ENCODE results near the gene FAM120B.

Gene FAM120B

GRCh38 chr6:170362121-170362520, 55.6 kb downstream of the FAM120B start:
- no peak for DNase-seq

DNA sequence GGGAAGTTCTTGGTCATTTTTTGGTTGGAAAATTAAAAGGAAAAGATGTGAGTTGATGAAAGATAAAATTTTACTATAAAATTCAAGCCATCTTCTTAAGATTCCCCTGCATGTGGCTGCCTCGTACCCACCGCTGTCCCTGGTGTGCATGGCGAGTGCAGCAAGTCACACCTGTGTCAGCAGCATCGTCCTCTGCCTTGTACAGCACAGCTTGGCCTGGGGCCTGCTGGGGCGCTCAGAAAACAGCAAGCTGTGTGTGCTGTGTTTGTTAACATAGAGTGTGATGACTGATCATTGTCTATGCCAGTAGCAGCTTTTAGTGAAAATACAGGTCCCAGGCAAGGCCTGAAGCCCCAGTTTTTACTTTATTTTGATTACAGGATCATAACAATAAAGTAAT, 56.7 kb downstream of the FAM120B start:
- DNase-seq = no peak

- DNase-seq = no peak
Measured at GRCh38 chr6:170365121-170365520, 58.6 kb downstream of the FAM120B start.

DNA sequence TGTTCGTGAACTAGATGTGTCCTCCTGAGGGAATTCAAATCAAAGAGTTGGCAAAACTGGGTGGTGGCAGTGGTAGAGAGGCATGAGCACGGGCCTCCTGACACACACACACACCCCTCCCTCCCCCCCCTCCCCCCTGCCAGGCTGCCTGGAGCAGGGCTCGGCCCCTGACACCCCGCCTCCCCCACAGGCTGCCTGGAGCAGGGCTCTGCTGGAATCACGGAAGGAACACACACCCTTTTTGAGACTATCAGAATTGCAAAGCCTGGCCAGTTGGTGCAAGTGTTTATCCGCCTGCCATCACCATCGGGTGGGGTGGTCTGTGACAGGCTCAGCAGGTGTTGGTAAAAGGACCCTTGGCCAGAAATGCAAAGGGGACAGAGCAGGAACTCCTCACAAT, 59.0 kb downstream of the FAM120B start:
- no peak for DNase-seq

DNA sequence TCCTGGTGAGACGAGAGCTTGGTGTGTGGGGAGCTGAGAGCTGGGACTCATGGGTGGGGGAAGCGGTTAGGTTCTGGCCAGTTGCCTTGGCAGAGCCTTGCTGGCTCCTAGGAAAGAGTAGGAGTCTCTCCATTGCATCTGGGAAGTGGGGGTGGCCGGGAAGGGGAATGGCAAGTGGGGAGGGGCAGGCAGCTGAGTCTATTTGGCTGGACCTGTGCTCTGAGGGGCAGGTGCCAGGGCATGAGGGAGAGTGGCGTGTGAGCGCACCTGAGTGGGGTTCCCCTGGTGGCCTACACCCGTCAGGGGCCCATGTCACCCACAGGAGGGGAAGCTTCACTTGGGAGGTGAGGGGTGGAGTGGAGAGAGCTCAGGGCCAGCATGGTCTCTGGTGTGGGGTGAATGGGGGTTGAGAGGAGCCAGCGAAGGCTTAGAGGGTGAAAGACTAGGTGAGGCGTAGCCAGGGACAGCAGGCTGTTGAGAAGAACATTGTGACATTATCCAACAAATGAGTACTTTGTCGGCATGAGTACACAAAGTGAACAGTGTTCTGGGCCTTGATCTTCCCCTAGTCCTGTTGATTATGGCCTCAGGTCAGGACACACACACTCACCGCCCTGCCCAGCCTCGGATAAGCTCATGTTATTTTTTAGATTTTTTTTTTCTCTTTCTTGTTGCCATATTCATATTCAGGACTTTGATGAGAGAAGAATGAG, 59.8 kb downstream of the FAM120B start:
- no peak for DNase-seq

DNA sequence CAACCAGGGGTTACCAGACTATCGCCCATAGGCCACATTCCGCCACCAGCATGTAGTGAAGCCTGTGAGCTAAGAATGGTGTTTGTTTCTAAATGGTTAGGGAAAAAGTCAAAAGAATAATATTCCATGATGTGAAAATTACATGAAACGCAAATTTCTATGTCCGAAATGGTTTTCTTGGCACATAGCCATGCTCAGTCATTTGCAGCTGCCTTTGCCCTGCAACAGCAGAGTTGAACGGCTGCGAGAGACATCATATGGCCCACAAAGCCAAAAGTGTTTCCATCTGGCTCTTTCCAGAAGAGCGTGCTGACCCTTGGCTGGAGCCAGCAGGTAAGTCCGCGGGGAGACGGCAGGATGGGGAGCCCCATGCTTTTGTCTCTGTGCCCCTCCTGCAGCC, 60.7 kb downstream of the FAM120B start:
- peak; percentile 1 for DNase-seq

DNA sequence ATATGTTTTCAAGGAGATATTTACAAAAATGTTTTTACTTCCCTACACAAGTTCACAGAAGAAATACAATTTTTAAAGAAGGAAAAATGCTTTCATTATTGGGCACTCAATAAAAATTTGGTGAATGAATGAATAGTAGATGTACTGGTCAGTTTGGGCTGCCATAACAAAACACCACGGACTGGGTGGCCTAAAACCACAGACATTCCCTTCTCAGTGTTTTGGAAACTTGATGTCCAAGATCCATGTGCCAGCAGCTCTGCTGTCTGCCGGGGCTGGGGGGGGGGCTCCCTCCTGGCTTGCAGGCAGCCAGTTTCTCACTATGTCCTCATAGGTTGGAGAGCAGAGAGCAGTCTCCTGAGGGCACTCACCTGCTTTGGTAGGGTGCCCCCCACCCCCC, 62.0 kb downstream of the FAM120B start:
- DNase-seq = no peak

DNA sequence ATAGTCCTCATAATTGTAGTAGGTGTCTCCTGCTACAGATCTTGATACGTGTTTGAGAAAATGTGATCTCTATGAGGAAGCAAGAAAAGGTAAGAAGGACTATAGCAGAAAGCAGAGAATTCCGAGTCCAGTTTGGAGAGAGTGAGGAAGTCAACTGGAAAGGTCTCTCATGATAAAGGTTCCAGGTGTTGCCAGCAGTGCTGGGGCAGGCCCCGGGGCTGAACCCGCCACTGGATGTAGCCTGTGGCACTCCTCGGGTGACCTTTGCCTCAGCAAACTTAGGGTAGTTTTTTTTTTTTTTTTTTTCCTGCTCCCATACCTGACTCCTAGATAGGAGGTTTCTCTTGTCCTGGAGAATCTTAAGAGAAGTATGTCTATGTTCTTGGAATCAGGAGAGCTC, 62.8 kb downstream of the FAM120B start:
- no peak for DNase-seq

- DNase-seq = no peak
Measured at GRCh38 chr6:170370416-170370815, 63.9 kb downstream of the FAM120B start.

- no peak for DNase-seq
Measured at GRCh38 chr6:170371080-170371479, 64.5 kb downstream of the FAM120B start.

GRCh38 chr6:170371588-170371987, 65.0 kb downstream of the FAM120B start:
- DNase-seq = no peak

- no peak for DNase-seq
Measured at GRCh38 chr6:170372380-170373325, 66.1 kb downstream of the FAM120B start.

DNA sequence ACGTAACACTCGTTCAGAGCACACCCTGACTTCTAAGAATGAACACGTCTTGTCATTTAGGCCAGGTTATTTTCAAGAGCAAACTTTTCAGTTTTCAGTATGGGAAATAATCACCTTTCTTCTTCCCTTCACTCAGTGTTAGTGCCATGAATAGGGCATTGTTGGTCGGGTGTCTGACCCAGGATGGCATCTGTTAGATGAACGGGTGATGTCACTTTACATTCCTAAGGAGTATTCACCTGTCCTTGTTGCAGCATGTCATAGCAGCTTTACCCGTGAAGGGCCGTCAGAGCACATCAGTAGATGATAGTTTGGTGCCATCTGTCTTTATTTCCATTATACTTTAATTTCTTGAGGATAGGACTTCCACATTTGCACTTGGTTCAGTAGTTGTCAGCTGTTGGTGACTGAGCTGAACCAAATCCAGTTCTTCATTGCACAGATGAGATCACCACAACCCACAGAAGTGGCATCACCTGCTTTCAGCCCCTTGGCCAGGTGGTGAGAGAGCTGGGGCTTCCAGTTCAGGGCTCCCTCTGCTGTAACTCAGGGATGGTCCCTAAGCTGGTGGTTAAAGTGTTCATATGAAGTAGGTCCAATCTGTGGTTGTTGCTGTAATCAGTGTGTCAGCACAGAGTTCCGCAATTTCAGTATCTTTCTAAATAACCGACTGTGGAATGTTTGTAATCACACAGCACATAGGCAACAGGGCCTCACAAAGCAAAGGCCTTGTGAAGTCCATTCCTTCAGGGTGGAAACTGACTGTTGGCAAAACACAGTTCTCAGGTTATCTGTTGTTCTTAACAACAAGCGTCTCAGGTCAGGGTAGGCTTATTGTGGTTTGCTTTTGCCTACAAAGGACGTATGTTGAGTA, 68.2 kb downstream of the FAM120B start:
- DNase-seq = no peak

DNA sequence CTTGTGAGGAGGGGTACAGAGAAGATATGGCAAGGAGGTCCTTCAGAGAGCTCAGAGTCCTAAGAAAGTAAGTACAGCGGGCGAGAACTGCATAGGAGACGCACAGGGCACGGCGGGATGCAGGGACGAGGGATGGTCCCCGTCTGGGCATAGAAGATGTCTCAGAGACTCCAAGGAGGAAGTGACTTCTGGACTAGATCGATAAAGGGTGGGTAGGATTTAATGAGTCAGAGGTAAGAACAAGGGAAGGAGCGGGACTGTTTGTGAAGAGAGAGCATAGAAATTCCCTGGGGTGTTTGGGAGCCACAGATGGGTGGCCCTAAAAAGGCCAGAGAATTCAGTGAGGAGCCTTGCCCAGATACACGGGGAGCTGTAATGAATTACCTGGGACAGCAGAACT, 69.1 kb downstream of the FAM120B start:
- no peak for DNase-seq

DNA sequence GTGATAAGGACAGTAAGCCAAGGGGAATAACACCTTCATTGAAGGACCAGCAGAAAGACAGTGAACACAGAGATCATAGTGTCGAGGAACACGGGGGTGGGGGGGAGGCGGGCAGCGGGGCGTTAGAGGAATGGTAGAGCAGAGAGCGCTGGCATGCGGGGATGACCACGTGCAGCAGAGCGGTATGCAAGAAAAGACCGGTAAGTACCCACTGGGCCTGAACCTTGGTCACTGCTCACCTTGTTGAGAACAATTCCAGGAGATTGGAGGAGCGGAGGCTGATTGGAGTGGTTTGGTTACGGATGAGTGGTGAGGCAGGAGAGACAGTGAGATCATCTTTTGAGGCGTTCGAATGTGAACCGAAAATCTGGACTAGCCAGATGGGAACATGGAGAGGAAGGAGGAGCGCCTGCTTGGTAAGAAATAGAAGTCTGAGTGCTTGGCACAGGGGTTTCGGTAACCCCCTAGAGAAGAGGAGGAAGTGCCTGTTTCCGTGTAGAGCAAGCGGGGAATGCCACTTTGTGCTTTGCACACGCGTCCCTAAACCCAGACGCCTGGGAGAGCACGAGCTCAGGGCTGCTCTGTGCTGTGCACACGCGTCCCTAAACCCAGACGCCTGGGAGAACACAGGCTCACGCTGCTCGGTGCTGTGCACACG, 70.0 kb downstream of the FAM120B start:
- DNase-seq = no peak

GRCh38 chr6:170378502-170378901, 71.9 kb downstream of the FAM120B start:
- no peak for DNase-seq

DNA sequence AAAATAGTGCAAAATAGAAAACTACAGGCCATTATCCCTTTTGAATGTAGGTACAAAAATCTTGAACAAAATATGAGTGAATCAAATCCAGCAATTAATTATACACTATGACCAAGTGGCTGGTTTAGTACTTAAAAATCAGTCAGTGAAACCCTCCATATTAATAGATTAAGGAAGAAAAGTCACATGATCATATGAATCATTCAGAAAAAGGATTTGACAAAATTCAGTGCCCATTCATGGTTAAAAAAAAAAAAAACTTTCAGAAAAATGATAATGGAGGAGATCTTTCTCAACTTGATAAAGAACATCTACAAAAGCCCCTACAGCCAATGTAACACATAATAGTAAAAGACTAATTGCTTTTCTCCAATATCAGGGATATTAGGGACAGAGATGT, 75.0 kb downstream of the FAM120B start:
- no peak for DNase-seq

- DNase-seq = no peak
Measured at GRCh38 chr6:170383466-170384035, 77.0 kb downstream of the FAM120B start.

GRCh38 chr6:170385506-170385905, 78.9 kb downstream of the FAM120B start:
- no peak for DNase-seq

DNA sequence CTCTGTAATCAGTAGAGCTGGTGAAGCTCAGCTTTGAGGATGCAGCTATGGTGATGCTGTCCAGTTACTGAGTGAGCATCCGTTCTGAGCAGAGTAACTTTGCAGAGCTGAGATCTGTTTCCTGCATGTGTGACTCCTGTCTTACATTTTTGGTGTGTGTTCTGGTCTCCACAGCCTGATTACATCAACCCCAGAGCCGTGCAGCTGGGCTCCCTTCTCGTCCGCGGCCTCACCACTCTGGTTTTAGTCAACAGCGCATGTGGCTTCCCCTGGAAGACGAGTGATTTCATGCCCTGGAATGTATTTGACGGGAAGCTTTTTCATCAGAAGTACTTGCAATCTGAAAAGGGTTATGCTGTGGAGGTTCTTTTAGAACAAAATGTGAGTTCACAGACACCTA, 81.6 kb downstream of the FAM120B start:
- no peak for DNase-seq

DNA sequence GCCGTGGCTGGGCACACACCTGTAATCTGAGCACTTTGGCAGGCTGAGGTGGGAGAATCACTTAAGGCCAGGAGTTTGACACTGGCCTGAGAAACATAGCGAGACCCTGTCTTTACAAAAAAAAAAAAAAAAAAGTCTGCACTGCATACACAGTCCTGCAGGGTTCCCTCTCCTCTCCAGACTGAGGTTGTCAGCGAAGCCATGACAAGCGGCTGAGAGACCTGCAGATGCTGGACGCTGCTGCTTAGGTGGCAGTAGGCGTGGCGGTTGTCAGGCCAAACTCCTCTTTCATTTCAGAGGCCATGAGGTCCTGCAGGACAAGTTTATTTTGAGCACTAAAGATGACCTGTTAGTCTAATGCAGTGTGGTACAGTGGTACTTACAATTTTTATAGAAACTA, 86.5 kb downstream of the FAM120B start:
- DNase-seq = no peak

DNA sequence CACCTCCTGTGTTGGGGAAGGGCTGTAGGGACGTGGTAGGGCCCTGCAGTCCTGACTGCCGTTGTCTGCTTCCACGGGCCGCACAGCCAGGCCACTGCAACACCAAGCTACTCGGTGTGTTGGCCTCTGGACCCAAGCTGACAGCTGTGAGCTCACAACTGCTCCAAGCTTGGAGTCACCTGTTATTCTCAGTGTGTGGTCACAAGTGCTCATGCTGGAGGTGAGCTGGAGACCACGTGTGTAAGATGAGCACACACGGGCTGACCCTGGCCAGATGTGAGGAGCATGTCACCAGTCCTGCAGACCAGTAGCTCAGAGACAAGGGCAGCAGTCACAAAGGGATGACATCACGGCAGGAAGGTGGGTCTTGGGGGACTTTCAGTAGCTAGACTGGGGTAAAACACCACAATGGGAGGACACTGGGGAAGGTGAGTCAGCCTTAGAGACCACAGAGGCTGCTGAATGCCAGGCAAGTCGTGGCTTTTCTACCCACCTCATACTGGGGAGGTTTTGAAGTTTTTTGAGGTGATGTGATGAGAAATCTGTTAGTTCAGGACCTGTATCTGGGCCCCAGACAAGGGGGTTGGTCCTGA, 87.3 kb downstream of the FAM120B start:
- no peak for DNase-seq

All from NCI-H2227 treated with DMSO at 0.1 percent for 48 hours (cell line).